ENCODE measurements around the gene TLE3. TPM values are rescaled to one million over a fixed set of nuclear protein-coding genes. Genes with fewer than 3 reads are reported as not detected.
"Not testable (repeated sequence)": the region's sequence is repeated elsewhere in the genome, so short reads cannot be mapped to it uniquely, and the experiment has no call there.

The TLE3 gene
- total RNA-seq, 1 donor from 2014 or later = 8.3 TPM

DNA sequence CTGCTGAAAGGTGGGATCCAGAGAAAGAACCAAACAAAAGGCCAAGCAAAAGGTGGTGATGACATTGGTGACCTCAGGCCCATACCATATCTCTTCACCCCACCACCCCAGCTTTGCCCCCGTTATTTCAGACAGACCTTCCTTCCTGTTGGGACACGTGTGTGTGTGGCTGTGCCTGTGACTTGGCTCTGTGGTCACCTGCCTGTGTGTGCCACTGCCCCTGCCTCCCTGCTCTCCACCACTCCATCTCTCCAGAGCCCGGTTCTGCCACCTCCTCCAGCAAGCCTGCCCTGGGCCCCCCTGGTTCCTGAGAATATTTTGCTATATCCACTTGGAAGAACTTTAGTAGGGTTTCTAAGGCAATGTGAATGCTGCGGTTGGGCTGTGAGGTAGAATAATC, 28.6 kb upstream of the TLE3 start:
- DNase-seq (ENCODE audit: low read depth in 2 of 2) = no peak

DNA sequence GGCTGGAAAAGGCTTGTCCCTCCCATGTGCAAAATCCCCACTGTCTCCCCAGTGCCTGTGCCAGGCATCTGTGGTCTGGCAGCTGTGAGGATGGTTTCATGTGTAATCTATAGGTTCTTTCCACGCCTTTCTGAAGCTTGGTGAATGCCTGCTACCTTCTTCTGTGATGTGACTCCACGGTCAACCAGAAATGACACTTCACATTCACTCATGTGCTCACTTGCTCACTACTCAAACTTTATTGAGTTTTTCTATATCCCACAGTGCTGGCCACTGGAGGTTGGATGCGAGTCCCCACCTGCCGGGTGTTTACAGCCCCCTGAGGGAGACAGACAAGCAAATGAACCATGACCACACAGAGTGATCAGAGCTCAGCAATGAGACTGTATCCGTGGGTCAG, 27.9 kb upstream of the TLE3 start:
- DNase-seq (ENCODE audit: low read depth in 2 of 2) = no peak

DNA sequence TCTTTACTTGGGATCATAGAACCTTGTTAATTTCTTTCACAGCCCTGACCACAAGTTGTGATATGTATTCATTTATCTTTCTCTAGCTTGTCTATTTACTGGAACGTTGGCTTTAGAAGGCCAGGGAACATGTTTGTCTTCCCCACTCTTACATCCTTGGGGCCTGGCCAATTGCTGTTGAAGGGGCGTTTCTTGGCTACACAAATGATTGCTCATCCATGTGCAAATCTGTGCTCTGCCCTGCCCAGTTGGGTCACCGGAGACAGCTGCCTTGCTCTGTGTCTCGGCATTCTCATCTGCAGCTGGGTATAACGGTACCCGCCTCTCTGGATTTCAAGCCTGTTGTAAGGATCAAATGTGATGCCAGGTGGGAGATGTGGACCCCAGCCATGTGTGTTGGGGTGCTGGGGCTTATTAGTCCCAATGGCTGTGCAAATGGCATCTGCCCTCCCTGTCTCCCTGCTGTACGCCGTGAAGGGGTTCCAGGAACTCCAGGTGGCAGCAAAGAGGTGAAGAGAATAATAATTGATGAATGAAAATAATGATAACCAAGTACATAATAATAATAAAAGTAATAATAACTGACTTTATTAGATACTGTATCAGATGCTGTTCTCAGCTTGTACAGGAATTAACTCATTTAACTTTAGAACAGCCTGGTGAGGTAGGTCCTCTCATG, 24.0 kb upstream of the TLE3 start:
- peak in 1 of 2 donors; percentile 77 for DNase-seq (ENCODE audit: low read depth in 2 of 2)

DNA sequence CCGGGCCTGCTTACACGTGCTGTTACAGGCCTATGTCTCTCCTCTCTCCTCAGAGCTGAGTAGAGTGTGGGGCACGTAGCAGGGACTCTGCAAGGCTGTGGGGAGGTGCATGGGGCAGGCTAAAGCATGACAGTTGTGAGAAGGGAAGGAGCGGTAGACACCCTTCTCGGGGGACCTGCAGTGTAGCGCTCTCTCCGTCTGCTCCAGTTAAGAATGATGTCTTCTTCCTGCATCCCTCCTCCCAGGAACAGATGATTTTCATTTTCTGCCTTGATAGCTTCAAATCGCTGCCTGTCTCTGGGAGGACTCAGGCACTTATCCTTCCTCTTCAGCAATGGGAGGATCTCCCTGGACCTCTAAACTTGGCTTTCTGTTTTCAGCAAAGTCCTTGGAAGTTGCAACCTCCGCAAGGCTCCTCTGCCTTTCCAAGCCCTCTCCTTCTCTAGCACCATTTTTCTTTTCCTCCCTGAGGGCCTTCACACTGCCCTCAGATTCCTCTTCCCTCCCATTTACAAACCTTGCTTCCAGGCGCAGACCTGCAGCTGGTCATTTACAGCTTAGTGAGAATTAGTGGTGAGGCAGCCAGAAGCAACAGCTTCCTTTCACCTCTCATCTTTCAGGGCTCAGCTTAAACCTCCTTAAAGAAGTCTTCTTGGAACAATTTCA, 23.4 kb upstream of the TLE3 start:
- no peak for DNase-seq (ENCODE audit: low read depth in 2 of 2)

DNA sequence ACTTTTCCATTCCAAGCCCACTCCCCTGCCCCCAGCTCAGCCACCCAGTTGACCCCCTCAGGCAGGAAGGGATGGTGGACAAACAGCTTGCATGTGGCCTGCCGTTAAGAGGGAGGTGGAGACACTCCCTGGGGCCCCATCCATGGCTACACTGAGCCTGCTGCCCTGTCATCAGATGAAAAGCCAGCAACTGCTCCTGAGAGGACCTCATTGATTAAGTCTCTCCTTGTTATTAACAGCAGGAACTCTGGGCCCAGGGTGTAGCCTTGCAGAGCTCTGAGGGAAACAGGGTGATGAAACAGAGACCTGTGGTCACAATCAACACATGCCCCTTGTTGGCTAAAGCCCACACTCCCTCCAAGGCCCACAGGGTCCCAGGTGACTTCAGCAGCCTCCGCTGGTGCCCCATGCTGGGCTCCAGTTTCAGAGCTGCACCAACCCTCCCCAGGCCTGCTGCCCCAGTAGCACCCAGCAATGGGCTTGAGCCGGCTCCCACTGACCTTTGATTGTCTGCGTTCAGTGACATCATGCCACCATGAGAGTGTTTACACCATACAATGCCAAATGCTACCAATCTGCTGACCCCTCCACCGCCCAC, 22.3 kb upstream of the TLE3 start:
- DNase-seq (ENCODE audit: low read depth in 2 of 2) = no peak

DNA sequence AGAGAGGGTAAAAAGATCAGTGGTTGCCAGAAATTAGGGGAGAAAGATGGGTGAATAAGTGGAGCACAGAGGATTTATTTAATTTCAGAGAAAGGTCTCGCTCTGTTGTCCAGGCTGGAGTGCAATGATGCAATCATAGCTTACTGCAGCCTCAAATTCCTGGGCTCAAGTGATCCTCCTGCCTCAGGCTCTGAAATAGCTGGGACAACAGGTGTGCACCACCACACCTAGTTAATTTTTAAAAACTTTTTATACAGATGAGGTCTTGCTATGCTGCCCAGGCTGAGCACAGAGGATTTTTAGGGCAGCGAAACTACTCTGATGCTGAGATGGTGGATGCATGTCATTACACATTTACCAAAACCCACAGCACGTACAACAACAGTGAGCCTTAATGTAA, 20.9 kb upstream of the TLE3 start:
- DNase-seq (ENCODE audit: low read depth in 2 of 2) = no peak

DNA sequence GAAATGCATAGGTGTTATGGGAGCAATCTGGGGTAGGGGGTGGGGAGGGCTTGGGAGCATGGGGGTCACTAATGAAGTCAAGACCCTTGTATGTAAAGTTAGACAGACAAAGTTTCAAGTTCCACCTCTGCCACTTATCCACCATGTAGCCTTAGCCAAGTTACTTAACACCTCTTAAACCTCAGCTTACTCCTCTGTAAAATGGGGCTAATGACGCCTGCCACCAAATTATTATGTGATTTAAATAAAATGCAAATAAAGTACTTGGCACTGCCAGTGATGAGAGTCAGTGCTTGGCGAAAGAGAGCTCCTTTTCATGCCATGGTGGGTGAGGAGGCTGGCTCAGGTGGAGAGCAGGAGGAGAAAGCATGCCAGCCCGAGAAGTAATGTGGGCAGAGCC, 18.6 kb upstream of the TLE3 start:
- DNase-seq (ENCODE audit: low read depth in 2 of 2) = no peak

DNA sequence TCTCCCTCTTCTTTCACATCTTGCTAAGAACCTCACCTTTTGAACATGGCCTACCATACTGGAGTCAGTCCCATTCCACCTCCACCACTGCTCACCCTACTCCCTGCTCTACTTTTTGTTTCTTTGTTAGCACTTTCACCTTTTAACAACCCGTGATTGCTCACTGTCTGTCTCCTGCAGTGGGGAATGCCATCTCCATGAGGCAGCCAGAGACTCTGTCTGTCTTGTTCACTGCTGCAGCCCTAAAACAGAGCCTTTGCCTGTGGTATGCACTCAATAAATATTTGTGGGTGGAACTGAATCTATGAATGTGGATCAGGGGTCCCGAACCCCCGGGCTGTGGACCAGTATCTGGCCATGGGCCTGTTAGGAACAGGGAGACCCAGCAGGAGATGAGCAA, 16.5 kb upstream of the TLE3 start:
- no peak for DNase-seq (ENCODE audit: low read depth in 2 of 2)

DNA sequence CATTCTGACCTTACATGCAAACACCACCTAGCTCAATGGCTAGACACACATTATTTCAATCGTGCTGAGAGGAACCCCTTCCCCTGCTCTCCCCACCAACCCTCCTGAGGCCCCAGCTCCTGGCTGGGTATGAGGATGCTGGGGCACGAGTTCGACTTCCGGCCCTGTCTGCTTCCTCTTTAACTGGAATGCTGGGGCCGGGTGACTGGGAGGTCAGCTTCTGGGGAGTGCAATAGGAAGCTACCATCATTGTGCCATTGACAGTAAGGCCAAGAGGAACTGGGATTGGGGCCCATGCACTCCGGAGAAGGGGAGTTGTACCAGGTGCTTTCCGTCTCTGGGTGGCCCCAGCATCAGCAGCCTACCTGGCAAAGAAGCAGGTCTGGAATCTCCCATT, 15.6 kb upstream of the TLE3 start:
- peak; percentile 43 to 98 for DNase-seq (ENCODE audit: low read depth in 2 of 2)

DNA sequence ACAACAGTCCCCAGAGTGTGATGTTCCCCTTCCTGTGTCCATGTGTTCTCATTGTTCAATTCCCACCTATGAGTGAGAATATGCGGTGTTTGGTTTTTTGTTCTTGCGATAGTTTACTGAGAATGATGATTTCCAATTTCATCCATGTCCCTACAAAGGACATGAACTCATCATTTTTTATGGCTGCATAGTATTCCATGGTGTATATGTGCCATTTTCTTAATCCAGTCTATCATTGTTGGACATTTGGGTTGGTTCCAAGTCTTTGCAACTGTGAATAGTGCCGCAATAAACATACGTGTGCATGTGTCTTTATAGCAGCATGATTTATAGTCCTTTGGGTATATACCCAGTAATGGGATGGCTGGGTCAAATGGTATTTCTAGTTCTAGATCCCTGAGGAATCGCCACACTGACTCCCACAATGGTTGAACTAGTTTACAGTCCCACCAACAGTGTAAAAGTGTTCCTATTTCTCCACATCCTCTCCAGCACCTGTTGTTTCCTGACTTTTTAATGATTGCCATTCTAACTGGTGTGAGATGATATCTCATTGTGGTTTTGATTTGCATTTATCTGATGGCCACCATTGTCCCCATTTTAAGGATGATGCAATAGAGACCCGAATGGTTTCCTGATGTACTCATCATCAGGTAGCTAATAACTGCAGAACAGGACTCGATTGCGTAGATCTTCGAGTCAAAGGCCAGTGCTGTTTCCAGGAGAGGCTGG, 15.0 kb upstream of the TLE3 start:
- DNase-seq (ENCODE audit: low read depth in 2 of 2) = not testable (repeated sequence)

DNA sequence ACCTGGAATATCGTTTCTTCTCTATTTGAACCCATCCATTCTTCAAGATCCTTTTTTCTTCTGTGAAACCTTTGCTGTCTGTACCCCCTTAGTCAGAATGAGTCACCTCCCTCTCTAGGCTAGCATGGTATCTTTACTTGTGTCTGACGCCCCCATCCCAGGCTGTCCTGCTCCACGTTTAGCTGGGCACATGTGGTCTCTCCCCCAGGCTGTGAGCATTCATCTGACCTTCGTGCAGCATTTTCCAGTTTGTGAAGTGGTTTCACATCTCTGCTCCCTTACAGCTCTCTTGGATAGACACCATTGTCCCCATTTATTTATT, 14.3 kb upstream of the TLE3 start:
- DNase-seq (ENCODE audit: low read depth in 2 of 2) = peak; percentile 14 to 24

DNA sequence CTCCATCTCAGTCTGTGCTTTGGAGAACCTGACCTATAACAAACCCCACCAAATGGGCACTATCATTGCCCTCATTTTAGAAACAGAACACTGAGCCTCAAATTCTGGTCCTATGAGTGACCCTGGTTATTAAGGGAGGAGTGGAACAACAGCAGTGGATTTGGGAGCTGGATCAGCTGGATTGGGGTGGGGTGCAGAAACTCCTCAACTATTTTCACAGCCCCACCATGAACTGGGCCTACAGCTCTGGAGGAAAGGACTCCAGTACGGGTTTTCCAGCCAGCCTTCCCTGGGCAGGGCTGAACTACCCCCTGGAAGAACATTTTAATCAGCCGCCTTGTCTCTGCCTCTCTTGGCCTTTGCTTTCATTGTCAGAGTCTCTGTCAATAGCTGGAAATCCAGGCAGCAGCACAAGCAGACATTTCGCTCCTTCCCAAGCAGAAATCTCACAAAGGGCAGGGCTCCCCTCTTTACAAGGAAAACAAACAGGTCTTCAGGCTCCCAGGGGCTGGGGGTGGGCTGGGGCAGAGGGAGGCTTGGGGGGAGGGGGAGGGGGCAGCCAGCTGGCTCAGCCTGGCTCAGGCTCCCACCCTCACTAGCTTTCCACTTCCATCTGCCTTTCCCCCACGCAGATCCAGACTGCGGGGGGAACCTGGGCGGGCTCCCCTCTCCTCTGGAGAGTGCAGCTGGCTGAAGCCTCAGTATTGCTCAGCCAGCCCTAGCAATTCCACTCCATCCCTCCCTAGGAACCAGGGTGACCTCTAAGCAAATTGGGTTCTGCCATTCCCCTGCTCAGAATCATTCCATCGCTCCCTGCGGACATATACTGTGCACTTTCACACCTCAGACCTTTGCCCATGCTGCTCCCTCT, 13.7 kb upstream of the TLE3 start:
- peak; percentile 78 to 84 for DNase-seq (ENCODE audit: low read depth in 2 of 2)

DNA sequence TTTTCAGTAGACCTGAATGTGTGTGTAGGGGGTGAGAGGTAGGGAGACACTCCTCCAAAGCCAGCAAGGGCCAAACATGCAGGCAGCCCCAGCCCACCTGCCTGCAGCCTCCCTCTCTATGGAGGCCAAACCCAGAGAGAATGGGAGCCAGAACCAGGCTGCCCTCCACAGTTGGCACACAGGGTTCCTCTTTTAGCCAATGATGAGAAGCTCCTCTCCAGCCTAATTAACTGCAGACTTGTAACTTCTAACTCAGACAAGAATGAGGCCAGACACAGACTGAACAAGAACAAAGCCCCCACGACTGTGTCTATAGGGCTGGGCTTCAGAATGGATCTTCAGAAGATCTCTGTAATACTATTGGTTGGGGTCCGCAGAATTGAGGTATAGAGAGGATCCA, 12.3 kb upstream of the TLE3 start:
- no peak for DNase-seq (ENCODE audit: low read depth in 2 of 2)

DNA sequence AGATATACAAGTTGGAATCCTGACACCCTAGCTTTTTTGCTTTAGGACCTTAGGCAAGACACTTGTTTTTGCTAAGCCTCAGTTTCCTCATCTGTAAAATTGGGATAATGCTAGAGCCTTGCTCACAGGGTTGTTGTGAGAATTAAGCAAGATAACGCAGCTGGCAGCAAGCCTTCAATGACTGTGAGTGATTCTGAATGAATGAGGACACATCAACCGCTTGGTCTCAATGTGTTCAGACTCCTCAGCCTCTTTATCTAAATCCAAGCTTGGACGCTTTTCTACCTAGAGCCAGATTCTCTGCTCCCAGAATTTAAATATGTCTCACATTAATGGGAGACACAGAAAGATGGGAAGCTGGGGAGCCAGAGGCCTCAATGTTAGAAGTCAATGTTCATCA, 11.8 kb upstream of the TLE3 start:
- no peak for DNase-seq (ENCODE audit: low read depth in 2 of 2)

DNA sequence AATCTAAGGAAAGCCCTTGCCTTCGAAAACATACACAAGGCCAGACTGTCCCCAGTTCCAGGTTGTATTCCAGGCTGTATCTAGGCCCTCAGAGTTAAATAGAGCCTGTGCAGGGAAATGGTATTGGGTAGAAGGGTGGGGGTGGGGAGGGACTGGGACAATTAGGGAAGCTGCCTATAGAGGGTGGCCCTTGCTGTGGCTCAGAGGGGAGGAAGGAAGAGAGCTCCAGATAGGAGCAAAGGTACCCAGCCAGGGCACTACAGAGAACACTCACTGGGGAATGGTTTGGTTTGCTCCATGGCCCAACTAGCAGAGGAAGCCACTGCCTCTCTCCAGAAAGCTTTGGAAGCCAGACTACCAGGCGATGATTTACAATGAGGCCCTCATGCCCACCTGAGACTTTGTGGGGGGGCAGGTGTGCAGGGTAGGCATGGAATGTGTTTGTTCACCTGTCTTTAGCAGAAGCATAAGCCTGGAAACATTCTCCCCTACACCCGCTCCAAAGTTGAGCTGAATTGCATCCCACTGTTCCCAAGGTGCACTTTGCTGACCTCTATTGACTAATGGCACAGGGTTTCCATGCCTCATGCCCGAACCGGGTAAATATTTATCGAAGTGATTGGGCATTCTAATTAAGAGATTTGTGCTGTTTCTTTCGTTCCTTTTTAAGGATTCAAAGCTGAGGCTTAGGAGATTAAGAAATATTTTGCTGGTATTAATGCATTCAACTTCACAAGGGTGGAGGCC, 6.3 kb upstream of the TLE3 start:
- DNase-seq (ENCODE audit: low read depth in 2 of 2) = no peak

DNA sequence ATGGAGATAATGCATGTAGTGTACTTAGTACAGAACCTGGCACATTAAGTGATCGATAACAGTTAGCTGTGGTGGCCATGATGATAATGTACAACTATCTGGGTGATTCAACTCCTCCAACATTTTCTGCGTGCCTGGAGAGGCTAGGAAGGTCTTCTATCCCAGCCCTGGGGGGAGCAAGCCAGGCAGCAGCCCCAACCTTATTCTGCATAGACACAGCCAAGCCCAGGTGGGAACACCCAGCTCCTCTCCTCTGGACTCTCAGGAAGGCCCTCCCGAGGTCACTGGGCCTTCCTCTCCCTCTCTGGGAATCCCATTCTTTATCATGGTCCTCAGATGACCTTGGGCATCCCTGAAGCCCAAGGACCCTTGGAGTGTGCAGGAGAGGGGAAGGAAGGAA, 5.1 kb upstream of the TLE3 start:
- no peak for DNase-seq (ENCODE audit: low read depth in 2 of 2)

DNA sequence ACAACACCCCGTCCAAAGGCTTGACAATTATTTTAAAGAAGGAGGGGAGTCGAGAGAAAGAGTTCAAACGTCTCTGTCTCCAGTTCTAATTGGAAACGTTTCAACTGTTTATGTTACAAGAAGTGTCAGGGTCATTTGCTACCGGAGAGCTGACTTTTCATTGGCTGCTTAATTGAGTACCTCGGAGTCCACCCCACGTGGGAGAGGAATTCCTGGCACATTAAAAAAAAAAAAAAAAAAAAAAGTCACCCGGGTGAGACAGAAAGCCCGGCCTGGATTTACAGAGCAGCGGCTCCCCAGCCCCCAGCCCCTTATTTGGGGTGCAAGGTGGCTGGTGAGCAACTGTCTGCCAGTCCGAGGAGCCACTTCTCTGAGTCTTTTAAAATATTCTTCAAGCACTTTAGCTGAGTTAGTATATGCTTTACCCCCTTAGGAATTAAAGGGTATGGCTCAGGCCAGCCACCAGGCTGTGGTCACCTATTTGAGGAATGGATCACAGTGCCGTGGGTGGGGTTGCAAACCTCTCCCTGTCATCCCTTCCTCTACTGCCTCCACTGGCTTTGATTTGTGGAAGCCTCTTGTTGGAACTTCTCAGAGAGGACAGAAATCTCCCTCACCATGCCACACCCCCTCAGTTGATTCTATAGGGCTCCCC, 3.9 kb upstream of the TLE3 start:
- DNase-seq (ENCODE audit: low read depth in 2 of 2) = peak; percentile 93 to 94

DNA sequence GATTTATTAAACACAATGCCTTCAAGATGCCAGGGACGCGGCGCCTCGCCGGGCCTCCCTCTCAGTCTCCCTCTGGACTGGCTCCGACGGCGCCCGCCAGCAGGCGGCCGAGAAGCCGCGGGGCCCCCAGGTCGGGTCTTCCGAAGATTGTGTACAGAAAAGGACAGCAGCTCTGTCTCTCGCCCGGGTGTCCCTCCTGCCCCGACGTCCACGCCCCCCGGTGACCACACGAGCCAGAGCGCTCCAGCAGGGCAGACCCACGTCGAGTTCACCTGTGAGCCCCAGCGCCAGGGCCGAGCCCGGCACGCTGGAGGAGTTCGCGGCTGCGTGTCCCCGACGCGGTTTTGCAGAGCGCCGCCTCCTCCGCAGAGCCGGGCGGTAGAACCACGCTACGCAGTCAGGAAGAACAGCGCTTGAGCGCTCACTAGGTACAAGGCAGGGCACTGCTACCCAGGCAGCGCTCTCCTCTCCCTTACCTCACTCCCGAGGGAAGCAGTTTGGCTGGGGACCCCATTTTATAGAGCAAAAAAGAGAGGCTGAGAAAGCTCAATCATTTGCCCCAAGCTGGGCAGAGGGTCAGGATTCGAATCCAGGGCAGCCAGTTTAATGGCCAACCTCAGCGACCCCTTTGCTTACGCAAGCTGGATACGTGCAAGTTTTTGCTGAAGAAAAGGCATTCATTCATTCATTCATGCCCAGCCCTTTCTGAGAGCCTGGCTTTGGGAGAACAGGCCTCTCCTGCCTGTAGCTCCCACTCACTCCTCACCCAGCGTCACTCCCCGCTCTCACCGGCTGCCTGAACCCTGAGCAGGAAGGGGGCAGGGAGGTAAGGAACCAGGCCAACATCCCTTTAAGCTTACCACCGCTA, 3.0 kb upstream of the TLE3 start:
- DNase-seq (ENCODE audit: low read depth in 2 of 2) = peak; percentile 51 to 57

DNA sequence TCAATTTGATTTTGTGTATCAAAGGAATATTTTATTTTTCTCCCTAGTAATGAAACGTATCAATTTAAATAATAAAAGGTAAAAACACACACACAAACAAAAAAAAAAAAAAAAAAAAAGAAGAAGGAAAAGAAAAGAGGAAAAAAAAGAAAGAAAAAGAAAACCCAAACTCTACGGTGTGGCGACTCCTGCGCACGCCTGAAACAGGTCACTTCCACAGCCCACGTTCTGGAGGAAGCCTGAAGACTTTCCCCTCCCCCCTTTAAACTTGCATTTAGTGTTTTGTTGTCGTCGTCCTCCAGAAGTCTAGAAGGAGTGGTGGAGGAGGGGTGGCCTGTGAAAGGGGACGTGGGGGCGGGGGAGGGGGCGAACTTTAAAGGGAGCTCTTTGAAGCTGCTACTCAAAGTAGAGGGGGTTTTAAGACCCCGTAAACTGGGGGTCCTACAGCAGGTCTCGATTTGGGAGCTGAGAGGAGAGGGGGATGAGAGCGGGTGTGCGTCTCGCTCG, 2.3 kb upstream of the TLE3 start:
- DNase-seq (ENCODE audit: low read depth in 2 of 2) = peak; percentile 10 to 22
